Sigmoid colon (tissue), 7 donors: Measurements from ENCODE around the gene EXOC7. TPM values are rescaled to one million over a fixed set of nuclear protein-coding genes. Genes with fewer than 3 reads are reported as not detected.

Experiments used
- DNase-seq: peaks from one replicate; pipeline ENCODE4 v3.0.0-alpha.2; 2019
- H3K27ac ChIP-seq, 4 donors: fragments of 200-600 bp; sonication (generic); one replicate each; pipeline ENCODE4 v1.5.1; 2016 to 2019; ENCODE audit warnings: mild to moderate bottlenecking in 1 of 4
- H3K27me3 ChIP-seq, 3 donors: fragments of 200-600 bp; sonication (generic); one replicate each; pipeline ENCODE4 v1.5.1; 2019; ENCODE audit warnings: mild to moderate bottlenecking in 1 of 3
- H3K36me3 ChIP-seq, 4 donors: fragments of 200-600 bp; sonication (generic); one replicate each; pipeline ENCODE4 v1.5.1; 2016 to 2019
- H3K4me1 ChIP-seq, 4 donors: fragments of 200-600 bp; sonication (generic); one replicate each; pipeline ENCODE4 v1.5.1; 2017 to 2019
- H3K4me3 ChIP-seq, 4 donors: fragments of 200-600 bp; sonication (generic); one replicate each; pipeline ENCODE4 v1.5.1; 2017 to 2019; ENCODE audit warnings: mild to moderate bottlenecking in 2 of 4, moderate library complexity in 1 of 4
- H3K9me3 ChIP-seq, 4 donors: fragments of 200-600 bp in 3 of 4; sonication (generic) in 3 of 4; one replicate each; pipeline versions ENCODE4 v1.5.1 to v1.6.1; 2013 to 2019
- EP300 ChIP-seq, 4 donors: sonication (generic); formaldehyde crosslinking; IDR thresholded peaks; one replicate each; pipeline ENCODE4 v1.6.1; 2017; ENCODE audit warnings: antibody characterized with exemption in 4 of 4
- POLR2A ChIP-seq, 2 donors: fragments of 450-650 bp; IDR thresholded peaks; one replicate each; pipeline ENCODE4 v1.6.1; 2016; ENCODE audit warnings: antibody characterized with exemption in 2 of 2, mild to moderate bottlenecking in 2 of 2, moderate library complexity in 2 of 2
- POLR2AphosphoS5 ChIP-seq, 4 donors: sonication (generic); formaldehyde crosslinking; IDR thresholded peaks; one replicate each; pipeline ENCODE4 v1.6.1; 2017; ENCODE audit warnings: antibody characterized with exemption in 4 of 4
- WGBS, 2 donors: extraction: QIAGEN DNeasy Blood & Tissue Kit; methylation state at CpG; one replicate each; pipeline ENCODE4 v1.1.7; 2013; 5-methylcytosine and 5-hydroxymethylcytosine counted together
- intact Hi-C: fragments of 100-400 bp; cut with DNase I; formaldehyde crosslinking; loops from one replicate; pipeline ENCODE4 v1.15.1; 2023
- polyA plus RNA-seq, 3 donors: library from polyadenylated mRNA; stranded (reverse); fragments of 200-250 nt; gene quantifications; one replicate each; pipeline ENCODE4 v1.2.3, GENCODE V29; 2013
- total RNA-seq, 4 donors: library from RNA; depleted of rRNA; stranded (reverse); fragments of >200 nt; gene quantifications; one replicate each; pipeline ENCODE4 v1.1.0, GENCODE V29; 2016
- TF ChIP-seq, protein P1 (sequence below), 4 experiments: fragments of 450-650 bp in 3 of 4; fragments of 200-600 bp in 1 of 4; IDR thresholded peaks; one replicate each; pipeline ENCODE4 v1.5.1; 2016 to 2019; ENCODE audit warnings: antibody characterized with exemption in 4 of 4, mild to moderate bottlenecking in 3 of 4, moderate library complexity in 2 of 4
- donor health status: healthy with polysubstance abuse.
- donor health status: Bipolar disorder and iron deficiency.
- donor health status: healthy.

Gene EXOC7
- total and polyA plus RNA-seq, 7 donors = 36.8 to 82.0 (median 71.3) TPM

DNA sequence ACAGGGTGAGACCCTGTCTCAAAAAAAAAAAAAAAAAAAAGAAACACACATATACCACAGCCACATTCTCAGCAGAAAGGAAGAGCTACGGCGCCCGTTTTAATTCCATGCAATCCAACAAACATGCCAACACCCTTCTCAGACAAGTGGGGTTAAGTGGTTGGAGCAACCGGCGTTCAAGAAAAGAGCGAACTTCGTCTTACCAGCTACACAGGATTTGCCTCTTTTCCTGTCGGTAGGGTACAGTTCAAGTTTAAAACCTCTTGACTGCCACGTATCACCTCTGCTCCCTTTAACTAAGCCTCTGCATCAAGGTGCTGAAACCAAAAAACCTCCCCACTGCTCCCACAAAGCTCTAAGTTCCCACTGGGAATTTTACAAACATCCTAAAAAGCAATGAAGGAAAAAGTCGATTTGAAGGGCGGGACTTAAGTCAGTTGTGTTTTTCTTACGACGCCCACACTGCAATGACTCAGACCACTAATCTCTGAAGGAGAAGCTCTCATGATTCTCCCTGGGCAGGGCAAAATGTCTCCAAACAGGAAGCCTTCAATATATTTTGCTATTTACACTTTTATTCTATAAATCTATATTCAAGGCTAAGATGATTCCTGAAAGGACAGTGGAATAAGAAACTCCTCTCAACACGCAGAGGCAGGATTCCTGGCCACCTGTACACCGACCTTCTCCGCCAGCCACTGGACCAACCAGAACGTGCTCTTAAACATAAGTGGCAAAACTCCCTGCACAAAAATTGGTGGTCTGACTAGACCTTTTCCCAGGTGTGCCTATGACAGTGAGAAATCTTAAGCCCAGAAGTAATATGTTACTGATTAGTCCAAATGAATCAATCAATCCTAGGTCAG, 50.1 kb downstream of the EXOC7 start:
- Histone ChIP-seq H3K36me3 (peaks cover 39 to 93% (median 51%) of the 10 kb centered on the region in 4 donors), H3K4me3 (peak overlapping the region in 1 of 4 donors; percentile 12), H3K4me1 (peaks cover 0 to 35% (median 27%) of the 10 kb centered on the region in 4 donors), H3K27ac (peak overlapping the region in 3 of 4 donors; percentile 10 to 51 (median 38)), H3K9me3 (no peaks in the 10 kb centered on the region), H3K27me3 (no peaks in the 10 kb centered on the region)
- no peak for DNase-seq
- intact Hi-C loops = no loop called here
- WGBS, 2 donors = 78 to 79% methylated on average over 17 of the region's 17 CpGs
- TF ChIP-seq, protein P1, sequence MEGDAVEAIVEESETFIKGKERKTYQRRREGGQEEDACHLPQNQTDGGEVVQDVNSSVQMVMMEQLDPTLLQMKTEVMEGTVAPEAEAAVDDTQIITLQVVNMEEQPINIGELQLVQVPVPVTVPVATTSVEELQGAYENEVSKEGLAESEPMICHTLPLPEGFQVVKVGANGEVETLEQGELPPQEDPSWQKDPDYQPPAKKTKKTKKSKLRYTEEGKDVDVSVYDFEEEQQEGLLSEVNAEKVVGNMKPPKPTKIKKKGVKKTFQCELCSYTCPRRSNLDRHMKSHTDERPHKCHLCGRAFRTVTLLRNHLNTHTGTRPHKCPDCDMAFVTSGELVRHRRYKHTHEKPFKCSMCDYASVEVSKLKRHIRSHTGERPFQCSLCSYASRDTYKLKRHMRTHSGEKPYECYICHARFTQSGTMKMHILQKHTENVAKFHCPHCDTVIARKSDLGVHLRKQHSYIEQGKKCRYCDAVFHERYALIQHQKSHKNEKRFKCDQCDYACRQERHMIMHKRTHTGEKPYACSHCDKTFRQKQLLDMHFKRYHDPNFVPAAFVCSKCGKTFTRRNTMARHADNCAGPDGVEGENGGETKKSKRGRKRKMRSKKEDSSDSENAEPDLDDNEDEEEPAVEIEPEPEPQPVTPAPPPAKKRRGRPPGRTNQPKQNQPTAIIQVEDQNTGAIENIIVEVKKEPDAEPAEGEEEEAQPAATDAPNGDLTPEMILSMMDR (IDR thresholded peaks at IDR 0.05) = no peak
- no peak for TF ChIP-seq POLR2A (IDR thresholded peaks at IDR 0.05)
- no peak for TF ChIP-seq POLR2AphosphoS5 (IDR thresholded peaks at IDR 0.05)
- TF ChIP-seq EP300 (IDR thresholded peaks at IDR 0.05) = no peak

DNA sequence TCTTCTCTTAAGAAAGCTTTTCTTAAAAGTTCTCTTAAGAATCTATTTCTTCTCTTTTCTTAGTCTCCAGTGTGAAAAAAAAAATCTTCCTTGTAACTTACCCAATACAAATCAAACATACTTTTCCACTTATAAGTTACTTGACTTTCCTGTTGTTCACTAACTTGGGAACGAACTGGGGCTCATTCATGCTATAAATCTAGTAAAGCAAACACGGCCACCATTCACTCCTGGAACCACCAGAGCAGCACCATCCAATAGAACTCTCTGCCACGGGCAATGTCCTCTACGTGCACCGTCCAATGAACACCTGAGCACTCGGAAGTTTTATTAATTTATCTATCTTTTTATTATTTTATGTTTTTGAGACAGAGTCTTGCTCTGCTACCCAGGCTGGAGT, 52.0 kb downstream of the EXOC7 start:
- peak overlapping the region in 3 of 4 donors; percentile 36 to 67 (median 63) for H3K27ac ChIP-seq
- TF ChIP-seq EP300 (IDR thresholded peaks at IDR 0.05) = no peak
- no peak for TF ChIP-seq POLR2AphosphoS5 (IDR thresholded peaks at IDR 0.05)
- no peak for TF ChIP-seq POLR2A (IDR thresholded peaks at IDR 0.05)
- TF ChIP-seq, protein P1 (IDR thresholded peaks at IDR 0.05) = no peak
- H3K4me1 ChIP-seq = peaks cover 0 to 41% (median 30%) of the 10 kb centered on the region in 4 donors
- no peaks in the 10 kb centered on the region for H3K9me3 ChIP-seq
- H3K27me3 ChIP-seq = no peaks in the 10 kb centered on the region
- no peak overlapping the region for H3K4me3 ChIP-seq
- H3K36me3 ChIP-seq = peaks cover 35 to 93% (median 48%) of the 10 kb centered on the region in 4 donors
- DNase-seq = no peak
- WGBS, 2 donors = 36 to 59% methylated on average over 6 of the region's 6 CpGs
- intact Hi-C loops = no loop called here

DNA sequence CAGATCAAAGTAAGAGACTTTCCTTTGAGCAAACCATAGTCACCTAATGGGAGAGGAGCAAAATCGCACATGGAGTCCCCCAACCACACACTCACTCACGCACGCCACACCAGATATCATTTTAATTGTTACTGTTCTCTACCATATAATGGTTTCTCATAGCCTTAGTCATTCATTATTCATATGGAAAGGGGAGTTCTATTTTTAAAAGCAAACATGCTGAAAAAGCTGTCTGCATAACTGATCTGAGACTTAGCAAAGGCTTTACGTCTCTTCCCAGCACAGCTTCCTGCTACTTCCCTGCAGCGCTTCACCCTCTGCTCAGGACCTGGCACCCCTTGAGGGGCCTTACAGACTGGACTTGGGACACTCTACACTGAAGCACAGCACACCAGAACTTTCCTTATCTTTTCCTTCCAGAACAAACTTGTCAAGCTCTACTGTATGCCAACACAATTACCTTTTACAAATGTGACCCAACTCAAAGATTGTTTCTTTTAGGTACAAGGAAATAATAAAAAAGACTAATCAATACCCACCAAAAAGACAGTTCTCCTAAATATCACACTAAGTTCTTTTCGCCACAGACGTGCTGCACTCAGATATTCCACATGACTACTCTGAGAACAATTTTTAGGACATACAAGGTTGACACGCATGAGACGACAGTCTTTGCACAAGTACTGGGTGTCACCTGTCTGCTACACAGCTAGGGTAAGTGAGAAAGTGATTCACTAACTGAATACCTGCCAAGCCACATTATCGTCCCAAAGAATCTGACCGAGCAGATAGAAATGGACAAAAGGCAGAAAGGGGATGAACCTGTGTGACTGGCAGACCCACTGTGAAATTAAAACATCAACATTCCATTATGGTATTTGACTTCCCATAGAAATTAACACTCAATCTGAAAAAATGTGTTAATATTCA, 52.8 kb downstream of the EXOC7 start:
- H3K9me3 ChIP-seq = no peaks in the 10 kb centered on the region
- TF ChIP-seq, protein P1 (IDR thresholded peaks at IDR 0.05) = no peak
- no peak for TF ChIP-seq EP300 (IDR thresholded peaks at IDR 0.05)
- no peak for TF ChIP-seq POLR2AphosphoS5 (IDR thresholded peaks at IDR 0.05)
- TF ChIP-seq POLR2A (IDR thresholded peaks at IDR 0.05) = no peak
- peaks cover 0 to 41% (median 30%) of the 10 kb centered on the region in 4 donors for H3K4me1 ChIP-seq
- no peak overlapping the region for H3K4me3 ChIP-seq
- WGBS, 2 donors = 78 to 79% methylated on average over 11 of the region's 11 CpGs
- intact Hi-C loops = no loop called here
- no peaks in the 10 kb centered on the region for H3K27me3 ChIP-seq
- H3K36me3 ChIP-seq = peaks cover 29 to 93% (median 48%) of the 10 kb centered on the region in 4 donors
- DNase-seq = no peak
- peak overlapping the region in 3 of 4 donors; percentile 36 to 67 (median 63) for H3K27ac ChIP-seq

DNA sequence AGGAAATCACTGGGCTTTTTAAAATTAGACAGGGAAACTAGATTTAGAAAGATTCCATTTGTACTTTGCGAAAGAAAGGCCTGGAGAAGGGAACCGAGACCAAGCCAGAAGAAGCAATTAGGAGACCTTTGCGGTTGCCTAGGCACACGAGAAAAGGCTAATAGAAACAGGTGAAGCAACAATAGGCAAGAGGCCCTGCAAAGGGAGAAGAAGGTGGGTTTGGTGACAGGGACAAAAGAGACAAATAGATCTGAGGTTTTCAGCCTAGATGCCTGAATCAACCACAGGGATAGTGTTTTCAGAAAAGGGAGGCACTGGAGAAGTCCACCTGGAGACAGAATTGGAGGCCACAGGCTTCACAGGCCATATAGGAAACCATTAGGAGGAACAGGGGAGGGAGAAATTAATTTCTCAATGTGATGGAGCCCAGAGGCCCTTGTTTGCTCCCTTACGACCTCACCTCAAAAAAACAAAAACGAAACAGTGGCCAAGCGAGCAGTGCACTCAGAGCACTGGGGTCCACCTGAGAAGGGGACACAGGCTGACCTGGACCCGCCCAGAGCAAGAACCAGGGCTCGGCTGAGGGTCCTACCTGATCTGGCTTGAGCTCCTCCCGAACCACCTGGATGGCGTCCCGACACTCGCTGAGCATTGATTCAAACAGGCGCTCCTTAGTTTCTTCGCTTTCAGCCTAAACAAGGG, 53.6 kb downstream of the EXOC7 start:
- Histone ChIP-seq H3K9me3 (no peaks in the 10 kb centered on the region), H3K36me3 (peaks cover 36 to 93% (median 53%) of the 10 kb centered on the region in 4 donors), H3K4me3 (no peak overlapping the region), H3K27ac (peak overlapping the region in 3 of 4 donors; percentile 36 to 67 (median 63)), H3K4me1 (peaks cover 0 to 41% (median 30%) of the 10 kb centered on the region in 4 donors), H3K27me3 (no peaks in the 10 kb centered on the region)
- DNase-seq = no peak
- WGBS, 2 donors = 95 to 96% methylated on average over 15 of the region's 15 CpGs
- intact Hi-C loops = no loop called here
- TF ChIP-seq EP300 (IDR thresholded peaks at IDR 0.05) = no peak
- no peak for TF ChIP-seq POLR2A (IDR thresholded peaks at IDR 0.05)
- no peak for TF ChIP-seq POLR2AphosphoS5 (IDR thresholded peaks at IDR 0.05)
- TF ChIP-seq, protein P1 (IDR thresholded peaks at IDR 0.05) = no peak
